Measurements from ENCODE around the gene TMED4. TPM values are rescaled to one million over a fixed set of nuclear protein-coding genes. Genes with fewer than 3 reads are reported as not detected.
A peak's percentile ranks its signal among the peaks of the same experiment; 100 is the strongest.

TMED4 gene
- total and polyA plus RNA-seq, 4 donors, result 46.4 to 106 (median 66.7) TPM

GRCh38 chr7:44535348-44536064, 46.5 kb downstream of the TMED4 start:
- no peak for TF ChIP-seq CTCF (IDR thresholded peaks at IDR 0.05; ENCODE audit: control extremely low read depth, extremely low read depth)
- Histone ChIP-seq H3K9ac (ENCODE audit: insufficient read depth in 1 of 2, low read length in 2 of 2) (no peak overlapping the region), H3K9me3 (ENCODE audit: control insufficient read depth in 4 of 4, insufficient read depth in 3 of 4, low read length in 3 of 4) (no peaks in the 10 kb centered on the region), H3K4me3 (no peak overlapping the region), H3K4me1 (ENCODE audit: control insufficient read depth in 5 of 5, insufficient read depth in 5 of 5, low read length in 5 of 5) (peaks cover 0 to 15% (median 0%) of the 10 kb centered on the region in 5 donors), H3K27me3 (ENCODE audit: control insufficient read depth in 3 of 3, insufficient read depth in 3 of 3, low read length in 2 of 3) (no peaks in the 10 kb centered on the region), H3K27ac (ENCODE audit: low read depth in 1 of 2, low read length in 1 of 2) (no peak overlapping the region), H3K36me3 (ENCODE audit: control insufficient read depth in 4 of 4, insufficient read depth in 4 of 4, low read length in 4 of 4) (no peaks in the 10 kb centered on the region)
- DNase-seq, result no peak
- WGBS, 2 donors, result 94 to 98% methylated on average over 8 of the region's 8 CpGs
- ATAC-seq (ENCODE audit: insufficient read depth, low FRiP score), result no peak

GRCh38 chr7:44534501-44534900, 47.5 kb downstream of the TMED4 start:
- Histone ChIP-seq H3K9ac (ENCODE audit: insufficient read depth in 1 of 2, low read length in 2 of 2) (no peak overlapping the region), H3K4me3 (no peak overlapping the region), H3K27me3 (ENCODE audit: control insufficient read depth in 3 of 3, insufficient read depth in 3 of 3, low read length in 2 of 3) (no peaks in the 10 kb centered on the region), H3K9me3 (ENCODE audit: control insufficient read depth in 4 of 4, insufficient read depth in 3 of 4, low read length in 3 of 4) (no peaks in the 10 kb centered on the region), H3K36me3 (ENCODE audit: control insufficient read depth in 4 of 4, insufficient read depth in 4 of 4, low read length in 4 of 4) (no peaks in the 10 kb centered on the region), H3K4me1 (ENCODE audit: control insufficient read depth in 5 of 5, insufficient read depth in 5 of 5, low read length in 5 of 5) (peaks cover 0 to 15% (median 0%) of the 10 kb centered on the region in 5 donors), H3K27ac (ENCODE audit: low read depth in 1 of 2, low read length in 1 of 2) (no peak overlapping the region)
- 67 to 70% methylated on average over 7 of the region's 7 CpGs for WGBS, 2 donors
- DNase-seq (peak; percentile 20 to 35 (median 31)), ATAC-seq (ENCODE audit: insufficient read depth, low FRiP score) (no peak)
- TF ChIP-seq CTCF (IDR thresholded peaks at IDR 0.05; ENCODE audit: control extremely low read depth, extremely low read depth), result no peak

- H3K27ac ChIP-seq (ENCODE audit: low read depth in 1 of 2, low read length in 1 of 2), result no peak overlapping the region
- no peak for TF ChIP-seq CTCF (IDR thresholded peaks at IDR 0.05; ENCODE audit: control extremely low read depth, extremely low read depth)
- no peak overlapping the region for H3K4me3 ChIP-seq
- no peaks in the 10 kb centered on the region for H3K27me3 ChIP-seq (ENCODE audit: control insufficient read depth in 3 of 3, insufficient read depth in 3 of 3, low read length in 2 of 3)
- no peaks in the 10 kb centered on the region for H3K36me3 ChIP-seq (ENCODE audit: control insufficient read depth in 4 of 4, insufficient read depth in 4 of 4, low read length in 4 of 4)
- no peaks in the 10 kb centered on the region for H3K9me3 ChIP-seq (ENCODE audit: control insufficient read depth in 4 of 4, insufficient read depth in 3 of 4, low read length in 3 of 4)
- peak in 2 of 3 donors; percentile 57 to 59 for DNase-seq
- H3K4me1 ChIP-seq (ENCODE audit: control insufficient read depth in 5 of 5, insufficient read depth in 5 of 5, low read length in 5 of 5), result peaks cover 0 to 15% (median 0%) of the 10 kb centered on the region in 5 donors
- no peak for ATAC-seq (ENCODE audit: insufficient read depth, low FRiP score)
- no peak overlapping the region for H3K9ac ChIP-seq (ENCODE audit: insufficient read depth in 1 of 2, low read length in 2 of 2)
- whole genome bisulfite sequencing, 2 donors, result 46 to 75% methylated on average over 5 of the region's 5 CpGs
Observed at GRCh38 chr7:44534087-44534486, 47.9 kb downstream of the TMED4 start.
